Liver (tissue), 2 donors: Measurements from ENCODE around the gene DUSP8.

Experiments used
- TF ChIP-seq, protein P1 (sequence below): IDR thresholded peaks from 2 replicates; pipeline ENCODE4 v1.6.1; 2016; ENCODE audit warnings: antibody characterized with exemption, mild to moderate bottlenecking
- TF ChIP-seq, protein P2 (sequence below): fragments of 150-350 bp; IDR thresholded peaks from 2 replicates; pipeline ENCODE4 v1.5.1; 2017; ENCODE audit warnings: improper control_type of control experiment, low read depth, low read length; ENCODE audit not compliant: missing input control
- TF ChIP-seq, protein P3 (sequence below): IDR thresholded peaks from 2 replicates; pipeline ENCODE4 v1.6.1; 2016; ENCODE audit warnings: antibody characterized with exemption
- donor health status: healthy.

DNA sequence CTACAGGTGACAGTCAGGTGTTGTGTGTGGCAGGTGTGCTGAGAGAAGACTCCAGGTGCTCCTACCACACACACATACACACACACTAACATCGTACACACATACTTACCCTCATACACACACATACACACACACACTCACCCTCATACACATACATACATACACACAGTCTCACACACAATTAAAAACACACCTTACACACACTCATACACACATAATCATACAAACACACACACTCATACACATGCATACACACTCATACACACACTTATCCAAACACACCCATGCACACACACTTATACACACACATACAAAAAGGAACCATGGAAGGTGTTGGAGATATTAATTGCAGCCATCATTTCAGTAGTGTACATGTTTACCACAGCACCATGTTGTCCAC is 31.6 kb upstream of the DUSP8 start:
- TF ChIP-seq, protein P1, sequence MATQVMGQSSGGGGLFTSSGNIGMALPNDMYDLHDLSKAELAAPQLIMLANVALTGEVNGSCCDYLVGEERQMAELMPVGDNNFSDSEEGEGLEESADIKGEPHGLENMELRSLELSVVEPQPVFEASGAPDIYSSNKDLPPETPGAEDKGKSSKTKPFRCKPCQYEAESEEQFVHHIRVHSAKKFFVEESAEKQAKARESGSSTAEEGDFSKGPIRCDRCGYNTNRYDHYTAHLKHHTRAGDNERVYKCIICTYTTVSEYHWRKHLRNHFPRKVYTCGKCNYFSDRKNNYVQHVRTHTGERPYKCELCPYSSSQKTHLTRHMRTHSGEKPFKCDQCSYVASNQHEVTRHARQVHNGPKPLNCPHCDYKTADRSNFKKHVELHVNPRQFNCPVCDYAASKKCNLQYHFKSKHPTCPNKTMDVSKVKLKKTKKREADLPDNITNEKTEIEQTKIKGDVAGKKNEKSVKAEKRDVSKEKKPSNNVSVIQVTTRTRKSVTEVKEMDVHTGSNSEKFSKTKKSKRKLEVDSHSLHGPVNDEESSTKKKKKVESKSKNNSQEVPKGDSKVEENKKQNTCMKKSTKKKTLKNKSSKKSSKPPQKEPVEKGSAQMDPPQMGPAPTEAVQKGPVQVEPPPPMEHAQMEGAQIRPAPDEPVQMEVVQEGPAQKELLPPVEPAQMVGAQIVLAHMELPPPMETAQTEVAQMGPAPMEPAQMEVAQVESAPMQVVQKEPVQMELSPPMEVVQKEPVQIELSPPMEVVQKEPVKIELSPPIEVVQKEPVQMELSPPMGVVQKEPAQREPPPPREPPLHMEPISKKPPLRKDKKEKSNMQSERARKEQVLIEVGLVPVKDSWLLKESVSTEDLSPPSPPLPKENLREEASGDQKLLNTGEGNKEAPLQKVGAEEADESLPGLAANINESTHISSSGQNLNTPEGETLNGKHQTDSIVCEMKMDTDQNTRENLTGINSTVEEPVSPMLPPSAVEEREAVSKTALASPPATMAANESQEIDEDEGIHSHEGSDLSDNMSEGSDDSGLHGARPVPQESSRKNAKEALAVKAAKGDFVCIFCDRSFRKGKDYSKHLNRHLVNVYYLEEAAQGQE, result no peak
- TF ChIP-seq, protein P2, sequence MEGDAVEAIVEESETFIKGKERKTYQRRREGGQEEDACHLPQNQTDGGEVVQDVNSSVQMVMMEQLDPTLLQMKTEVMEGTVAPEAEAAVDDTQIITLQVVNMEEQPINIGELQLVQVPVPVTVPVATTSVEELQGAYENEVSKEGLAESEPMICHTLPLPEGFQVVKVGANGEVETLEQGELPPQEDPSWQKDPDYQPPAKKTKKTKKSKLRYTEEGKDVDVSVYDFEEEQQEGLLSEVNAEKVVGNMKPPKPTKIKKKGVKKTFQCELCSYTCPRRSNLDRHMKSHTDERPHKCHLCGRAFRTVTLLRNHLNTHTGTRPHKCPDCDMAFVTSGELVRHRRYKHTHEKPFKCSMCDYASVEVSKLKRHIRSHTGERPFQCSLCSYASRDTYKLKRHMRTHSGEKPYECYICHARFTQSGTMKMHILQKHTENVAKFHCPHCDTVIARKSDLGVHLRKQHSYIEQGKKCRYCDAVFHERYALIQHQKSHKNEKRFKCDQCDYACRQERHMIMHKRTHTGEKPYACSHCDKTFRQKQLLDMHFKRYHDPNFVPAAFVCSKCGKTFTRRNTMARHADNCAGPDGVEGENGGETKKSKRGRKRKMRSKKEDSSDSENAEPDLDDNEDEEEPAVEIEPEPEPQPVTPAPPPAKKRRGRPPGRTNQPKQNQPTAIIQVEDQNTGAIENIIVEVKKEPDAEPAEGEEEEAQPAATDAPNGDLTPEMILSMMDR, result no peak
- TF ChIP-seq, protein P3, sequence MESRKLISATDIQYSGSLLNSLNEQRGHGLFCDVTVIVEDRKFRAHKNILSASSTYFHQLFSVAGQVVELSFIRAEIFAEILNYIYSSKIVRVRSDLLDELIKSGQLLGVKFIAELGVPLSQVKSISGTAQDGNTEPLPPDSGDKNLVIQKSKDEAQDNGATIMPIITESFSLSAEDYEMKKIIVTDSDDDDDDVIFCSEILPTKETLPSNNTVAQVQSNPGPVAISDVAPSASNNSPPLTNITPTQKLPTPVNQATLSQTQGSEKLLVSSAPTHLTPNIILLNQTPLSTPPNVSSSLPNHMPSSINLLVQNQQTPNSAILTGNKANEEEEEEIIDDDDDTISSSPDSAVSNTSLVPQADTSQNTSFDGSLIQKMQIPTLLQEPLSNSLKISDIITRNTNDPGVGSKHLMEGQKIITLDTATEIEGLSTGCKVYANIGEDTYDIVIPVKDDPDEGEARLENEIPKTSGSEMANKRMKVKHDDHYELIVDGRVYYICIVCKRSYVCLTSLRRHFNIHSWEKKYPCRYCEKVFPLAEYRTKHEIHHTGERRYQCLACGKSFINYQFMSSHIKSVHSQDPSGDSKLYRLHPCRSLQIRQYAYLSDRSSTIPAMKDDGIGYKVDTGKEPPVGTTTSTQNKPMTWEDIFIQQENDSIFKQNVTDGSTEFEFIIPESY, result no peak
